GM23248 (cell line): ENCODE measurements around the gene GBP5. TPM values are rescaled to one million over a fixed set of nuclear protein-coding genes. Genes with fewer than 3 reads are reported as not detected.

Experiments used
- DNase-seq: peaks from one replicate; pipeline ENCODE4 v3.0.0-alpha.2; 2015
- H2AFZ ChIP-seq: fragments of 200-600 bp; sonication (generic); 2 replicates; pipeline ENCODE4 v1.6.1; 2016; ENCODE audit warnings: antibody characterized with exemption
- H3F3A ChIP-seq: fragments of 200-600 bp; sonication (generic); 2 replicates; pipeline ENCODE4 v1.6.1; 2016; ENCODE audit warnings: mild to moderate bottlenecking, antibody characterized with exemption, mixed run types; ENCODE audit not compliant: insufficient read depth
- H3K27ac ChIP-seq: fragments of 200-600 bp; sonication (generic); 2 replicates; pipeline ENCODE4 v1.5.1; 2016; ENCODE audit warnings: mild to moderate bottlenecking
- H3K27me3 ChIP-seq: fragments of 200-600 bp; sonication (generic); replicated peaks from 2 replicates; pipeline ENCODE4 v1.6.1; 2016; ENCODE audit warnings: mild to moderate bottlenecking; ENCODE audit not compliant: insufficient read depth
- H3K36me3 ChIP-seq: fragments of 200-600 bp; sonication (generic); 2 replicates; pipeline ENCODE4 v1.6.1; 2016; ENCODE audit warnings: low read depth, mild to moderate bottlenecking
- H3K4me1 ChIP-seq: fragments of 200-600 bp; sonication (generic); 2 replicates; pipeline ENCODE4 v1.6.1; 2016; ENCODE audit warnings: mild to moderate bottlenecking; ENCODE audit not compliant: insufficient read depth
- H3K4me2 ChIP-seq: fragments of 200-600 bp; sonication (generic); one replicate; pipeline ENCODE4 v1.6.1; 2016; ENCODE audit warnings: mild to moderate bottlenecking; ENCODE audit not compliant: unreplicated experiment
- H3K4me3 ChIP-seq: fragments of 200-600 bp; sonication (generic); 2 replicates; pipeline ENCODE4 v1.5.1; 2016; ENCODE audit warnings: mild to moderate bottlenecking
- H3K79me2 ChIP-seq: fragments of 200-600 bp; sonication (generic); 2 replicates; pipeline ENCODE4 v1.6.1; 2016; ENCODE audit warnings: mild to moderate bottlenecking; ENCODE audit not compliant: insufficient read depth
- H3K9ac ChIP-seq: fragments of 200-600 bp; sonication (generic); 2 replicates; pipeline ENCODE4 v1.6.1; 2016; ENCODE audit warnings: mild to moderate bottlenecking
- H3K9me2 ChIP-seq: fragments of 200-600 bp; sonication (generic); 2 replicates; pipeline ENCODE4 v1.6.1; 2016; ENCODE audit warnings: mixed run types, mild to moderate bottlenecking, moderate library complexity; ENCODE audit not compliant: insufficient read depth
- H3K9me3 ChIP-seq: fragments of 200-600 bp; sonication (generic); one replicate; pipeline ENCODE4 v1.6.1; 2017; ENCODE audit warnings: low read depth
- H4K20me1 ChIP-seq: fragments of 200-600 bp; sonication (generic); 2 replicates; pipeline ENCODE4 v1.6.0; 2016; ENCODE audit not compliant: insufficient read depth
- EZH2 ChIP-seq: fragments of 200-600 bp; sonication (generic); IDR thresholded peaks from 2 replicates; pipeline ENCODE4 v1.6.1; 2018; ENCODE audit warnings: antibody characterized with exemption, mild to moderate bottlenecking; ENCODE audit not compliant: insufficient read depth, poor library complexity, severe bottlenecking
- EZH2phosphoT487 ChIP-seq: fragments of 200-600 bp; sonication (generic); IDR thresholded peaks from 2 replicates; pipeline ENCODE4 v1.6.1; 2018; ENCODE audit warnings: antibody characterized with exemption, moderate library complexity, mild to moderate bottlenecking, low read depth; ENCODE audit not compliant: insufficient read depth
- WGBS, 2 experiments: methylation state at CpG; one replicate each; pipeline ENCODE4 v1.1.6; 2015 to 2017; ENCODE audit warnings: low lambda C conversion rate in 2 of 2, low coverage in 1 of 2; ENCODE audit errors: missing lambda C conversion rate in 2 of 2; 5-methylcytosine and 5-hydroxymethylcytosine counted together
- in situ Hi-C: fragments of 300-500 bp; cut with MboI; formaldehyde crosslinking; loops from 2 replicates; pipeline ENCODE4 v1.15.0; 2020
- polyA plus RNA-seq: library from polyadenylated mRNA; unstranded; fragments of >200 nt; fragmentation: Nextera tagmentation; extraction: Ambion mirVana; gene quantifications from 2 replicates; pipeline ENCODE4 v1.2.1, GENCODE V29; 2016
- total RNA-seq: library from RNA; depleted of rRNA; stranded (reverse); fragments of >200 nt; shearing (Covaris generic); gene quantifications from 2 replicates; pipeline ENCODE4 v1.2.3, GENCODE V29; 2014

Gene GBP5
- total and polyA plus RNA-seq, 2 experiments from 2014 or later: 0.43 to 1.2 TPM

DNA sequence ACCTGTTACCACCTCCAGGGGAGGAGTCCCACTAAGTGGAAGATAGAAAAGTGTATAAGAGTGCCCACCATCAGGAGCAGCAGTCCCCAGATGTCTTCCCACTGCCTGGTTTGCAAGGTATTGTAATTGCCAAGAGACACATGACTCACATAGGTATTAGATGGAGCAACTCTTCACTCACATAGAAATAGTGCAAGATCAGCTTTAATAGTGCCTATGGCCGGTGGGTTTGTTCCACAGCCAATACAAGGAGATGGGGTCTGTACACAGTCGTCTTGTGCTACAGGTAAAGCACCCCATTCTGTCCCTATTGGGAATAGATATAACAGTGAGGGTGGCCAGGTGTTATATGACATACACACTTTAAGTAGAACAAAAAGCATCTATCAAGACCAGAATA is 18.6 kb upstream of the GBP5 start:
- no peak overlapping the region for H2AFZ ChIP-seq
- in situ Hi-C loops: no loop called here

DNA sequence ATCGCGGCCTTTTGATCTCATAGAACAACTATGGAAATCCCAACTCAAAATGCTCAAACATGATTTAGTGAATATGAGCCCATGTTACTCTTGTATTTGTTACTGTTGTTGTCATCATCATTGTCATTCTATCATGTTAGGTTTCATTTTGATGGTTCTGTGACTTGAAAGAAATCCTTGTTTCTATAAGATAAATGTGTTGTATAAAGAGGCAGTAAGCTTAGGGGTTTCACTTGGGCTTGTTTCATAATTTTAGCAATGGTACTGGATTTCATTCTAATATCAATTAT is 15.3 kb upstream of the GBP5 start:
- Histone ChIP-seq H3K4me2 (no peak overlapping the region), H3K27me3 (no peaks in the 10 kb centered on the region), H4K20me1 (no peaks in the 10 kb centered on the region), H3K4me1 (no peaks in the 10 kb centered on the region), H3K4me3 (no peak overlapping the region), H3F3A (no peaks in the 10 kb centered on the region), H3K36me3 (no peaks in the 10 kb centered on the region), H3K79me2 (no peaks in the 10 kb centered on the region), H3K9me3 (no peaks in the 10 kb centered on the region), H3K27ac (no peak overlapping the region), H3K9me2 (no peaks in the 10 kb centered on the region), H2AFZ (no peak overlapping the region), H3K9ac (no peak overlapping the region)
- TF ChIP-seq EZH2: no peak
- TF ChIP-seq EZH2phosphoT487: no peak
- WGBS, 2 experiments: 92 to 97% methylated on average over 2 of the region's 2 CpGs
- in situ Hi-C loops: no loop called here
- no peak for DNase-seq

More for the DNA sequence above, 18.6 kb upstream of the GBP5 start:
- H3K9ac ChIP-seq: no peak overlapping the region
- DNase-seq: no peak
- H3K27ac ChIP-seq: no peak overlapping the region
- no peaks in the 10 kb centered on the region for H3K4me1 ChIP-seq
- H3K9me2 ChIP-seq: no peaks in the 10 kb centered on the region
- no peaks in the 10 kb centered on the region for H3K27me3 ChIP-seq
- no peaks in the 10 kb centered on the region for H3K9me3 ChIP-seq
- WGBS, 2 experiments: 38 to 61% methylated on average over 2 of the region's 2 CpGs
- no peaks in the 10 kb centered on the region for H3F3A ChIP-seq
- TF ChIP-seq EZH2phosphoT487: no peak
- no peak for TF ChIP-seq EZH2
- H3K4me2 ChIP-seq: no peak overlapping the region
- no peak overlapping the region for H3K4me3 ChIP-seq
- H3K79me2 ChIP-seq: no peaks in the 10 kb centered on the region
- H3K36me3 ChIP-seq: no peaks in the 10 kb centered on the region
- no peaks in the 10 kb centered on the region for H4K20me1 ChIP-seq

DNA sequence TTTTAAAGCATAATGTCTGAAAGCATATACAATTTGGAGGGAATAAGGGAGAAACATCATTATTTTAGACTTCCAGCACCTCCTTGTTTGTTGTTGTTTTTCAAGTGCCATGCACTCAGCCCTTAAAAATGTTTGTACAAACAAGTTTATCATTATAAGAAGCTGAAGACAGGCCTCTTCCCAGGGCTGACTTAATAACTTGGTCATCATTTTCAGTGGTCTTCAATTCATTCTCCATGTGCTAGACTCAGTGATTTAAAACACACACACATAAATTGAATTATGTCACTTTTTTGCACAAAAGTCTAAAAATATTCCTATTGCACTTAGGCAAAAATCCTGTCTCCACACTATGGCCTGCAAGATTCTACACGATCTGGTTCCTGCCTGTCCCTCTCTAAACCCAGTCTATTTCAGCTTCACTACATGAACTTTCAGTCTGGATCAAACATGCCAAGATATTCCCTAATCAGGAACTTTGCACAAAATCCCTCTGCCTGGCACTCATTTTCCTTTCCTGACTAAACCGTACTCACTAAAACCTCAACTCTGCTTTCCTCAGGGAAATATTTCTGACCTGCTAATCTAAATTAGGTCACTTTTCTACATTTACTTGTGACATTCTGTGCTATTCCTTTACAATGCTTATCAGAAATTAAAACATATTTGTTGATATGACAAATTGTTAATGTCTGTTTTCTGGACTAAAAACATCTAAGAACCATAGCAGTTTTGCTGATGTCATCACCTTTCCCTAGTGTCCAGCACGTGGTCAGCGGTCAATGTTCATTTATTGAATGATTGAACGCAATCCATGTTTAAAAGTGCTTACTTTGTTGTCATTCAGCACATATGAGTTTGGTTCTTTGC is 14.8 kb upstream of the GBP5 start:
- H3K9ac ChIP-seq: no peak overlapping the region
- in situ Hi-C loops: no loop called here
- no peaks in the 10 kb centered on the region for H3K9me2 ChIP-seq
- H3K36me3 ChIP-seq: no peaks in the 10 kb centered on the region
- no peak overlapping the region for H3K4me2 ChIP-seq
- no peaks in the 10 kb centered on the region for H4K20me1 ChIP-seq
- no peak overlapping the region for H3K27ac ChIP-seq
- no peaks in the 10 kb centered on the region for H3K9me3 ChIP-seq
- H3K4me3 ChIP-seq: no peak overlapping the region
- no peaks in the 10 kb centered on the region for H3K27me3 ChIP-seq
- H3F3A ChIP-seq: no peaks in the 10 kb centered on the region
- 49 to 55% methylated on average over 5 of the region's 5 CpGs for WGBS, 2 experiments
- no peak for DNase-seq
- no peaks in the 10 kb centered on the region for H3K4me1 ChIP-seq
- no peaks in the 10 kb centered on the region for H3K79me2 ChIP-seq
- no peak for TF ChIP-seq EZH2phosphoT487
- no peak for TF ChIP-seq EZH2
- H2AFZ ChIP-seq: no peak overlapping the region

DNA sequence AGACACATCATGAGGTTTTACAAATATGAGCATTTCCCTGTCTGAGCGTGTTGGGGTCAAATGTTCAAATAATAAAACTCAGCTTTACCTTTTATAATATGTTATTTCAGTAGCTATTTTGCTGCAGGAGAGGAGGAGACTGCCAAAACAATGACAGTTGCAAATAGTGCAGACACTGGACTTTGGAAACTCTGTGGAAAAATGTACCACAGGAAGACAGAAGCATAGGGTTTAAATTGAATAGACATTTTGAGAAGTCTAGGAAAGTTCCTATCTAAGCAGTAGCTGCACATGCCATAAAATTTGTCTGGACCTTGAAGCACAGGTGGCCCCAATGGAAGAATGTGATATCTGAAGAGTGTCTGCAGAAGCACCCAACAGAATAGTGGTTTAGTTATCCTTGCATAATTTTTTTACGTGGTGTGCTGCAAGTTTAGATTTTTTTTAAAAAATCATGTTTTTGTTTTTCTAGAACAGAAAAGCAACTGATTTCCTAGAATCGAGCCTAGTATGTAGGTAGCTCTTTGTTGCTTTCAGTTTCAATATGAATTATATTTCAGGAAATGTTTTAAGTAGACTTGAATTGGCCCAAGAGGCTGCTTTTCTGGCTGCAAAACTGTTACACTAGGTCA is 14.0 kb upstream of the GBP5 start:
- TF ChIP-seq EZH2phosphoT487 (no peak), EZH2 (no peak)
- H3K4me2 ChIP-seq: no peak overlapping the region
- H2AFZ ChIP-seq: no peak overlapping the region
- H3K27ac ChIP-seq: no peak overlapping the region
- no peak for DNase-seq
- H3K36me3 ChIP-seq: no peaks in the 10 kb centered on the region
- H3K9me3 ChIP-seq: no peaks in the 10 kb centered on the region
- WGBS, 2 experiments: 24% methylated on average over 3 of the region's 3 CpGs
- in situ Hi-C loops: no loop called here
- no peak overlapping the region for H3K4me3 ChIP-seq
- H3K27me3 ChIP-seq: no peaks in the 10 kb centered on the region
- no peaks in the 10 kb centered on the region for H4K20me1 ChIP-seq
- no peaks in the 10 kb centered on the region for H3K4me1 ChIP-seq
- H3K9me2 ChIP-seq: no peaks in the 10 kb centered on the region
- no peaks in the 10 kb centered on the region for H3F3A ChIP-seq
- H3K9ac ChIP-seq: no peak overlapping the region
- H3K79me2 ChIP-seq: no peaks in the 10 kb centered on the region
